NCI-H2029 treated with DMSO at 0.1 percent for 48 hours (cell line): ENCODE data around the gene SOX8.

Experiments used
- DNase-seq: peaks from one replicate; lab custom pipeline; 2025; lab: John Stamatoyannopoulos, UW

SOX8 gene

GRCh38 chr16:974001-974601 lies 7.5 kb upstream of the SOX8 start:
- no peak for DNase-seq

GRCh38 chr16:974611-975261 lies 6.8 kb upstream of the SOX8 start:
- DNase-seq, result no peak

GRCh38 chr16:975291-975690 lies 6.3 kb upstream of the SOX8 start:
- DNase-seq, result no peak

- DNase-seq, result no peak
Observed at GRCh38 chr16:976389-976931, 5.1 kb upstream of the SOX8 start.

GRCh38 chr16:977081-977701 lies 4.4 kb upstream of the SOX8 start:
- DNase-seq, result no peak

- no peak for DNase-seq
Observed at GRCh38 chr16:977896-978295, 3.7 kb upstream of the SOX8 start.

GRCh38 chr16:978403-978802 lies 3.2 kb upstream of the SOX8 start:
- DNase-seq, result no peak

GRCh38 chr16:979147-979546 lies 2.4 kb upstream of the SOX8 start:
- no peak for DNase-seq

GRCh38 chr16:979859-980594 lies 1.5 kb upstream of the SOX8 start:
- DNase-seq, result no peak

GRCh38 chr16:980595-980854 lies 1.0 kb upstream of the SOX8 start:
- DNase-seq, result no peak

- no peak for DNase-seq
Observed at GRCh38 chr16:982145-983043, 824 bp downstream of the SOX8 start.

- DNase-seq, result no peak
Observed at GRCh38 chr16:983044-984030, 1.8 kb downstream of the SOX8 start.

- no peak for DNase-seq
Observed at GRCh38 chr16:984121-984694, 2.6 kb downstream of the SOX8 start.

GRCh38 chr16:984736-985636 lies 3.4 kb downstream of the SOX8 start:
- no peak for DNase-seq

- DNase-seq, result no peak
Observed at GRCh38 chr16:985646-986400, 4.3 kb downstream of the SOX8 start.

- no peak for DNase-seq
Observed at GRCh38 chr16:986411-986810, 4.8 kb downstream of the SOX8 start.

GRCh38 chr16:986925-987582 lies 5.5 kb downstream of the SOX8 start:
- no peak for DNase-seq

GRCh38 chr16:987906-988305 lies 6.3 kb downstream of the SOX8 start:
- no peak for DNase-seq
